ENCODE results near the gene WFIKKN1.

The WFIKKN1 gene

DNA sequence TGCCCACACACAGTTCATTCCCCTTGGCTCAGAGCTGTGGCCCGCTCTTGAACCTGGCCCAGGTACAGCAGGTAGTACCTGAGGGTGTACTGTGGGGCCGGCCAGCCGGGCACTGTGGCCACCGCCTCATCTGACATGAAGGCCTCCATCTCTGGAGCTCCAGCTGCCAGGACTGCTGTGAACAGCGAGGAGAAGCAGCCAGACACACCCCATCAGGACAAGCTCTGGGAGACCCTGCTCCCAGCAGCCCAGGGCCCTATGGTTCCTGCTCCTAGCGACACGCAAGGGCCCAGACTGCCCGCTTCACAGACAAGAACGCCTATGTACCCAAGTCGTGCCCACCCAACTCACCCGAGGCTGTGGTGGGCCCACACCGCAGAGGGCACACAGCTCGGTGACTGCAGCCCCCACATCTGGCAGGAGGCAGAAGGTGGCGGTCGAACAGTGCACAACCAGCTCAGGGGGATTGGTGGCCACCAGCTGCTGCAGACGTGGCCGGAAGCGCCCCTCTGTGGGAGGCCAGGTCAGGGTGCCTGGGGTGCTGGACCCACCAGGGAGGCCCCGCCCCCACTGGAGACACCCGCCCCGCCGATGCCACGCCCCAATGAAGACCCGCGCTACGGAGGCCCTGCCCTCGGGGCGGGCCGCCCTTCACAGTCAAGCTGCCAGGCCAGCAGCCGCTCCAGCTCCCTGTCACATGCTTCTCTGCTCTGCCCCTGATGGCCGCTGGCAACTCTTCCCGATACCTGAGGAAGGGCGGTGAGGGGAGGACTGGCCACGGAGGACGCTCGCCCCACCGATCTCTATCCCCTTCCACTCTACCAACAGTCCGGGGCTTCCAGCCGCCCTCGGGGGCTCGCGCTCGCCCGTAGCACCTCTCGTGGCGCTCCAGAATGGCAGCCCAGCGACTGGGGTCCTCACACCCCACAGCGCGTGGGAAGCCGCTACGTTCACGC is 48.4 kb downstream of the WFIKKN1 start:
- TF ChIP-seq, protein P1, sequence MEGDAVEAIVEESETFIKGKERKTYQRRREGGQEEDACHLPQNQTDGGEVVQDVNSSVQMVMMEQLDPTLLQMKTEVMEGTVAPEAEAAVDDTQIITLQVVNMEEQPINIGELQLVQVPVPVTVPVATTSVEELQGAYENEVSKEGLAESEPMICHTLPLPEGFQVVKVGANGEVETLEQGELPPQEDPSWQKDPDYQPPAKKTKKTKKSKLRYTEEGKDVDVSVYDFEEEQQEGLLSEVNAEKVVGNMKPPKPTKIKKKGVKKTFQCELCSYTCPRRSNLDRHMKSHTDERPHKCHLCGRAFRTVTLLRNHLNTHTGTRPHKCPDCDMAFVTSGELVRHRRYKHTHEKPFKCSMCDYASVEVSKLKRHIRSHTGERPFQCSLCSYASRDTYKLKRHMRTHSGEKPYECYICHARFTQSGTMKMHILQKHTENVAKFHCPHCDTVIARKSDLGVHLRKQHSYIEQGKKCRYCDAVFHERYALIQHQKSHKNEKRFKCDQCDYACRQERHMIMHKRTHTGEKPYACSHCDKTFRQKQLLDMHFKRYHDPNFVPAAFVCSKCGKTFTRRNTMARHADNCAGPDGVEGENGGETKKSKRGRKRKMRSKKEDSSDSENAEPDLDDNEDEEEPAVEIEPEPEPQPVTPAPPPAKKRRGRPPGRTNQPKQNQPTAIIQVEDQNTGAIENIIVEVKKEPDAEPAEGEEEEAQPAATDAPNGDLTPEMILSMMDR (IDR thresholded peaks at IDR 0.05; ENCODE audit: insufficient read depth, low read depth, low read length, missing control alignments), result no peak
- peak; percentile 44 for DNase-seq (ENCODE audit: low read depth)
- H3K4me3 ChIP-seq (ENCODE audit: low read length), result peak overlapping the region; percentile 45

DNA sequence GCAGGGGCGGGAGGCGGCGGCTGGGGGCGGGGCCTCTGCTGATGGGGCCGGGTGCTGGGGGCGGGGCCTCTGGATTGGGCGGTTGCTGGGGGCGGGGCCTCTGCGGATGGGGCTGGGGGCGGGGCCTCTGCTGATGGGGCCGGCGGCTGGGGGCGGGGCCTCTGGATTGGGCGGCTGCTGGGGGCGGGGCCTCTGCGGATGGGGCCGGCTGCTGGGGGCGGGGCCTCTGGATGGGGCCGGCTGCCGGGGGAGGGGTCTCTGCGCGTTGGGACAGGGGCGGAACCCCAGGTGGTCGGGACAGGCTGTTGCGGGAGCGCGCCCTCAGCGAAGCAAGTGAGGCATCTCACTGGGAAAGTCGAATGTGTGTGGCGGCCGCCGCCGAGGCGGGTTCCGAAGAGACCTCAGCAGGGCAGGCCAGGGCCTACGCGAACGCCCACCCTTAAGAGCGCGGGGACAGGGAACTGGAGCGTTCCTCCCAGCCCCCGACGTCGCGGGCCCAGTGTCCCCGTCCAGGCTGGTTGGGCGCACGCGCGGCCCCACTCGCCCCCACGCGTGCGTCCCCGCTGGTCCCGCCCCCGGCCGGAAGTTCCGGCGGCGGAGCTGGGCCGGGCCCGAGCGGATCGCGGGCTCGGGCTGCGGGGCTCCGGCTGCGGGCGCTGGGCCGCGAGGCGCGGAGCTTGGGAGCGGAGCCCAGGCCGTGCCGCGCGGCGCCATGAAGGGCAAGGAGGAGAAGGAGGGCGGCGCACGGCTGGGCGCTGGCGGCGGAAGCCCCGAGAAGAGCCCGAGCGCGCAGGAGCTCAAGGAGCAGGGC is 49.2 kb downstream of the WFIKKN1 start, which contains the start of gene STUB1:
TSS of gene STUB1 (plus strand) at position 597 of the 811 bp plus-strand sequence. CDS start at position 713, 116 bp downstream.
- peak; percentile 89 for DNase-seq (ENCODE audit: low read depth)
- H3K4me3 ChIP-seq (ENCODE audit: low read length), result peak within 1 kb of the TSS; percentile 84

DNA sequence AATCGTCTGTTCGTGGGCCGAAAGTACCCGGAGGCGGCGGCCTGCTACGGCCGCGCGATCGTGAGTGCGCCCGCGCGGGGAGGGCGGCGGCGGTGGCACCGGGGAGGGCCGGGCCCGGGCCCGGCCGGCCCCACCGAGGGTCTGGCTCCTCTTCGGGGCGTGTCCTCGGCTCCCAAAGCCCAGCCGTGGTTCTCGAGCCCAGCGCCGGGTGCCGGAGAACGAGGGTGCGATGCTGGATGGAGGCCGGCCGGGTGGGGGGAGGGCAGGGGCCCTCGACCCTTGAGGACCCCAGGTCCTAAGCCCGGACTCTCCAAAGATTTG is 49.8 kb downstream of the WFIKKN1 start:
- DNase-seq (ENCODE audit: low read depth), result no peak
- peak overlapping the region; percentile 84 for H3K4me3 ChIP-seq (ENCODE audit: low read length)
- TF ChIP-seq, protein P1 (IDR thresholded peaks at IDR 0.05; ENCODE audit: insufficient read depth, low read depth, low read length, missing control alignments), result no peak

More for the DNA sequence above, 49.2 kb downstream of the WFIKKN1 start, which contains the start of gene STUB1:
- TF ChIP-seq, protein P1 (IDR thresholded peaks at IDR 0.05; ENCODE audit: insufficient read depth, low read depth, low read length, missing control alignments), result no peak

DNA sequence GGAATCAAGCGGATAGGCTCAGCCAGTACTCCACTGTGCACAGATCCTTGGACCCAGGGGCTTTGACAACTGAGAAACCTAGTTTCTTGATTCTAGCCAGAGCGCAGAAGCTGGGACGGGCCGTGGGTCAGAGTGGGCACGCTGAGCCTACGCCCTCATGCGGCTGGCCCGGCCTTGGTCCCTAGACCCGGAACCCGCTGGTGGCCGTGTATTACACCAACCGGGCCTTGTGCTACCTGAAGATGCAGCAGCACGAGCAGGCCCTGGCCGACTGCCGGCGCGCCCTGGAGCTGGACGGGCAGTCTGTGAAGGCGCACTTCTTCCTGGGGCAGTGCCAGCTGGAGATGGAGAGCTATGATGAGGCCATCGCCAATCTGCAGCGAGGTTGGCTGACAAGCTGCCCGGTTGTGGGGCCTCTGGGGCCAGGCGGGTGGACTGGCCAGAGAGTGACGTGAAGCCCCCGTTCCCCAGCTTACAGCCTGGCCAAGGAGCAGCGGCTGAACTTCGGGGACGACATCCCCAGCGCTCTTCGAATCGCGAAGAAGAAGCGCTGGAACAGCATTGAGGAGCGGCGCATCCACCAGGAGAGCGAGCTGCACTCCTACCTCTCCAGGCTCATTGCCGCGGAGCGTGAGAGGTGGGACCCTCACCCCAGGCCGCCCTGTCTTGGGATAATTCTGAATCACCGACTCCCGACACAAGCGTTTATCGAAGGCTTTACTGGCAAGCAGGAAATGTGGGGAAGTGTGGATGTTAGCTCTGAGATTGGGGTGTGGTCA is 50.4 kb downstream of the WFIKKN1 start:
- H3K4me3 ChIP-seq (ENCODE audit: low read length), result peak overlapping the region; percentile 84
- peak; percentile 56 for DNase-seq (ENCODE audit: low read depth)
- TF ChIP-seq, protein P1 (IDR thresholded peaks at IDR 0.05; ENCODE audit: insufficient read depth, low read depth, low read length, missing control alignments), result peak; percentile 3

DNA sequence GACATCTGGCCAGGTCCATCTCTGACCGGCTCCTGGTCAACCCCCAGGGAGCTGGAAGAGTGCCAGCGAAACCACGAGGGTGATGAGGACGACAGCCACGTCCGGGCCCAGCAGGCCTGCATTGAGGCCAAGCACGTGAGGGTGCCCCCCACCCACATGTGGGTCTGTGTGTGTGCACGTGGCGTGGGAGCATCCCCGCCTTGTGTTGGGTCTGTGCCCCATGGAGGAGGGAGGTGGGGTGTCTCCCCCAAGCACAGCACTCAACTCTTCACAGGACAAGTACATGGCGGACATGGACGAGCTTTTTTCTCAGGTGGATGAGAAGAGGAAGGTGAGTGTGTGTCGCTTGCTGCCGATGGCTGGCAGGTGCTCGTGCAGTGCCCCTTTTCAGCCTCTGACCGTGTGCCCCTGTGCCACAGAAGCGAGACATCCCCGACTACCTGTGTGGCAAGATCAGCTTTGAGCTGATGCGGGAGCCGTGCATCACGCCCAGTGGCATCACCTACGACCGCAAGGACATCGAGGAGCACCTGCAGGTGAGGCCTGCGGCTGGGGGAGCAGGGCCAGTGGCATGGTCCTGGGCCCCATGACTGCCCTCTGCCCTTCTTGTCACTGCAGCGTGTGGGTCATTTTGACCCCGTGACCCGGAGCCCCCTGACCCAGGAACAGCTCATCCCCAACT is 51.1 kb downstream of the WFIKKN1 start:
- no peak for DNase-seq (ENCODE audit: low read depth)
- peak overlapping the region; percentile 84 for H3K4me3 ChIP-seq (ENCODE audit: low read length)
- TF ChIP-seq, protein P1 (IDR thresholded peaks at IDR 0.05; ENCODE audit: insufficient read depth, low read depth, low read length, missing control alignments), result no peak
